Measurements from ENCODE around the gene DIDO1.

GRCh38 chr20:62828051-62828450 is 98.3 kb downstream of the DIDO1 start:
- no peak for TF ChIP-seq CTCF (conservative IDR thresholded peaks at IDR 0.05; ENCODE audit: low read length)
- TF ChIP-seq EZH2phosphoT487 (IDR thresholded peaks at IDR 0.05; ENCODE audit: borderline replicate concordance, low read depth, low read length), result no peak
